HepG2 (cell line): ENCODE measurements around the gene HSD3B7. TPM values are rescaled to one million over a fixed set of nuclear protein-coding genes. Genes with fewer than 3 reads are reported as not detected.

Experiments used
- ATF1 ChIP-seq: IDR thresholded peaks from 2 replicates; pipeline ENCODE4 v1.6.1; 2016; ENCODE audit warnings: mild to moderate bottlenecking, control low read depth
- CCAR2 ChIP-seq: fragments of 200-400 bp; formaldehyde crosslinking; optimal IDR thresholded peaks from 2 replicates; pipeline ENCODE3; 2018; ENCODE audit warnings: low read depth, mild to moderate bottlenecking, low read length, moderate library complexity
- GLI4 ChIP-seq: sonication (generic); formaldehyde crosslinking; IDR thresholded peaks from 2 replicates; pipeline ENCODE4 v1.5.1; 2020; ENCODE audit warnings: missing genetic modification reagents, mild to moderate bottlenecking, moderate library complexity, borderline replicate concordance
- HDAC2 ChIP-seq: sonication (generic); formaldehyde crosslinking; IDR thresholded peaks from 2 replicates; pipeline ENCODE4 v1.4.0; 2020; ENCODE audit warnings: missing genetic modification reagents
- HNRNPL ChIP-seq: fragments of 200-400 bp; formaldehyde crosslinking; IDR thresholded peaks from 2 replicates; pipeline ENCODE4 v1.6.1; 2017; ENCODE audit warnings: mild to moderate bottlenecking, low read depth, low read length
- KDM4B ChIP-seq: sonication (generic); formaldehyde crosslinking; IDR thresholded peaks from 2 replicates; pipeline ENCODE4 v1.4.0; 2020; ENCODE audit warnings: missing genetic modification reagents
- NFYB ChIP-seq: sonication (generic); formaldehyde crosslinking; IDR thresholded peaks from 2 replicates; pipeline ENCODE4 v1.4.0; 2020; ENCODE audit warnings: missing genetic modification reagents
- NKX3-1 ChIP-seq: sonication (generic); formaldehyde crosslinking; IDR thresholded peaks from 2 replicates; pipeline ENCODE4 v1.5.0; 2020; ENCODE audit warnings: missing genetic modification reagents
- NONO ChIP-seq, 2 experiments: fragments of 450-650 bp in 1 of 2; sonication (generic) in 1 of 2; formaldehyde crosslinking in 1 of 2; IDR thresholded peaks in 1 of 2; conservative IDR thresholded peaks in 1 of 2; 2 replicates each; pipeline versions ENCODE4 v1.6.1 to v1.8.0; 2017 to 2022; ENCODE audit warnings: mild to moderate bottlenecking in 1 of 2, missing genetic modification reagents in 1 of 2, moderate library complexity in 1 of 2
- RELA ChIP-seq: sonication (generic); formaldehyde crosslinking; IDR thresholded peaks from 2 replicates; pipeline ENCODE4 v1.4.0; 2020; ENCODE audit warnings: missing genetic modification reagents
- TBX3 ChIP-seq: fragments of 450-650 bp; IDR thresholded peaks from 2 replicates; pipeline ENCODE4 v1.6.1; 2017; ENCODE audit warnings: antibody characterized with exemption, mild to moderate bottlenecking, inconsistent platforms, borderline replicate concordance
- TRIM24 ChIP-seq: sonication (generic); formaldehyde crosslinking; IDR thresholded peaks from 2 replicates; pipeline ENCODE4 v1.8.0; 2022; ENCODE audit warnings: mild to moderate bottlenecking, missing genetic modification reagents
- ZFP62 ChIP-seq: sonication (generic); formaldehyde crosslinking; IDR thresholded peaks from 2 replicates; pipeline ENCODE4 v1.4.0; 2020; ENCODE audit warnings: missing genetic modification reagents
- ZNF572 ChIP-seq: sonication (generic); formaldehyde crosslinking; IDR thresholded peaks from 2 replicates; pipeline ENCODE4 v1.5.1; 2020; ENCODE audit warnings: mild to moderate bottlenecking, missing genetic modification reagents
- ZNF776 ChIP-seq: sonication (generic); formaldehyde crosslinking; IDR thresholded peaks from 2 replicates; pipeline ENCODE4 v1.4.0; 2020; ENCODE audit warnings: mild to moderate bottlenecking, missing genetic modification reagents
- polyA plus RNA-seq, 8 experiments: library from polyadenylated mRNA; depleted of rRNA in 3 of 8; stranded (reverse) in 7 of 8; unstranded in 1 of 8; fragments of >200 nt; fragmentation: Illumina TruSeq in 4 of 8; extraction: Trizol in 4 of 8; gene quantifications; 2 replicates each; pipeline versions ENCODE4 v1.2.1 to v1.2.3, GENCODE V29; 2011 to 2016; ENCODE audit warnings: low read depth in 4 of 8, missing spikeins in 1 of 8, mixed read lengths in 1 of 8; ENCODE audit not compliant: insufficient read depth in 1 of 8
- total RNA-seq, 5 experiments: library from RNA; depleted of rRNA; stranded (reverse); fragments of >200 nt; fragmentation: Illumina TruSeq; extraction: Trizol; gene quantifications; 2 replicates each; pipeline ENCODE4 v1.2.3, GENCODE V29; 2016; ENCODE audit warnings: low read depth in 1 of 5
- TF ChIP-seq, protein P1 (sequence below): sonication (generic); formaldehyde crosslinking; IDR thresholded peaks from 2 replicates; pipeline ENCODE4 v1.4.0; 2020; ENCODE audit warnings: missing genetic modification reagents, borderline replicate concordance
- TF ChIP-seq, protein P2 (sequence below): sonication (generic); formaldehyde crosslinking; IDR thresholded peaks from 2 replicates; pipeline ENCODE4 v1.9.0; 2022; ENCODE audit warnings: low read depth, missing genetic modification reagents
- TF ChIP-seq, protein P3 (sequence below): fragments of 450-650 bp; IDR thresholded peaks from 2 replicates; pipeline ENCODE4 v1.6.1; 2017; ENCODE audit warnings: mild to moderate bottlenecking
- TF ChIP-seq, protein P4 (sequence below): sonication (generic); formaldehyde crosslinking; IDR thresholded peaks from 2 replicates; pipeline ENCODE4 v1.4.0; 2020; ENCODE audit warnings: mild to moderate bottlenecking, missing genetic modification reagents

The HSD3B7 gene
- total and polyA plus RNA-seq, 2 of the 13 experiments (the other 11 are each of a cell fraction or from before 2014, with no cell fraction given): 32.9 to 69.7 TPM

DNA sequence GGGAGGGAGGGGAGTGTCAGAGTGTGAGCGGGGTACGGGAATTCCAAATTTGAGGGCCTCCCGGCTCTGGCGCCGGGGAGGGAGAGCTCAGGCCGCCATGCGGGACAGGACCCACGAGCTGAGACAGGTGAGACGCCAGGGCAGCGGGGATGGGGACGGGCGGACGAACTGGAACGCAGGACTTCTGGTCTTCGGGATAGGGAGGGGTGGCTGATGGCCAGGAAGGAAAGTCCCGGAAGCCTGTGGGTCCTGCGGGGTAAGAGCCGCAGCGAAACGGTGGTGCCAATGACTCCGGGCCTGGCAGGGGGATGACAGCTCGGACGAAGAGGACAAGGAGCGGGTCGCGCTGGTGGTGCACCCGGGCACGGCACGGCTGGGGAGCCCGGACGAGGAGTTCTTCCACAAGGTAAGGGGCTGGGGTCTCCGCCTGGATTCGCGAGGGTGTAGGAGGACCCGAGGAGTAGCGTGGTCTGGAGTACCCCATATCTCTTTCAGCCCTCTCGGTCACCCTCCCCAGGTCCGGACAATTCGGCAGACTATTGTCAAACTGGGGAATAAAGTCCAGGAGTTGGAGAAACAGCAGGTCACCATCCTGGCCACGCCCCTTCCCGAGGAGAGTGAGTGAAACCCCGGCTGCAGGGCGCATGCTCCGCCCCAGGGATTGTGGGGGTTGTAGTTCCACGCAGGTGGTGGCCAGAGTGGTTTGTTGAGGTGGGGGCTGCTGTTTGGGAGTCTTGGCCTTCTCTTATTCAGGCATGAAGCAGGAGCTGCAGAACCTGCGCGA is 48.9 kb downstream of the HSD3B7 start (continued):
- TF ChIP-seq RELA (CRISPR knock-in tag) (no peak), TRIM24 (CRISPR knock-in tag) (no peak), NKX3-1 (CRISPR knock-in tag) (0 out of 2 replicates have a peak, but pooled peaks have one; percentile 34), NFYB (no peak), HDAC2 (0 out of 2 replicates have a peak, but pooled peaks have one; percentile 17), NONO (IDR thresholded peaks at IDR 0.05) (no peak), NONO (CRISPR knock-in tag; conservative IDR thresholded peaks at IDR 0.05) (peak; percentile 62; the same call in 1 of the 2 replicates), ZNF776 (CRISPR knock-in tag) (0 out of 2 replicates have a peak, but pooled peaks have one; percentile 35), ZNF572 (CRISPR knock-in tag) (peak; percentile 82), GLI4 (CRISPR knock-in tag) (no peak), ZFP62 (no peak), KDM4B (CRISPR knock-in tag) (0 out of 2 replicates have a peak, but pooled peaks have one; percentile 21), HNRNPL (no peak), CCAR2 (no peak), ATF1 (CRISPR knock-in tag) (no peak), TBX3 (no peak)
- TF ChIP-seq, protein P1, sequence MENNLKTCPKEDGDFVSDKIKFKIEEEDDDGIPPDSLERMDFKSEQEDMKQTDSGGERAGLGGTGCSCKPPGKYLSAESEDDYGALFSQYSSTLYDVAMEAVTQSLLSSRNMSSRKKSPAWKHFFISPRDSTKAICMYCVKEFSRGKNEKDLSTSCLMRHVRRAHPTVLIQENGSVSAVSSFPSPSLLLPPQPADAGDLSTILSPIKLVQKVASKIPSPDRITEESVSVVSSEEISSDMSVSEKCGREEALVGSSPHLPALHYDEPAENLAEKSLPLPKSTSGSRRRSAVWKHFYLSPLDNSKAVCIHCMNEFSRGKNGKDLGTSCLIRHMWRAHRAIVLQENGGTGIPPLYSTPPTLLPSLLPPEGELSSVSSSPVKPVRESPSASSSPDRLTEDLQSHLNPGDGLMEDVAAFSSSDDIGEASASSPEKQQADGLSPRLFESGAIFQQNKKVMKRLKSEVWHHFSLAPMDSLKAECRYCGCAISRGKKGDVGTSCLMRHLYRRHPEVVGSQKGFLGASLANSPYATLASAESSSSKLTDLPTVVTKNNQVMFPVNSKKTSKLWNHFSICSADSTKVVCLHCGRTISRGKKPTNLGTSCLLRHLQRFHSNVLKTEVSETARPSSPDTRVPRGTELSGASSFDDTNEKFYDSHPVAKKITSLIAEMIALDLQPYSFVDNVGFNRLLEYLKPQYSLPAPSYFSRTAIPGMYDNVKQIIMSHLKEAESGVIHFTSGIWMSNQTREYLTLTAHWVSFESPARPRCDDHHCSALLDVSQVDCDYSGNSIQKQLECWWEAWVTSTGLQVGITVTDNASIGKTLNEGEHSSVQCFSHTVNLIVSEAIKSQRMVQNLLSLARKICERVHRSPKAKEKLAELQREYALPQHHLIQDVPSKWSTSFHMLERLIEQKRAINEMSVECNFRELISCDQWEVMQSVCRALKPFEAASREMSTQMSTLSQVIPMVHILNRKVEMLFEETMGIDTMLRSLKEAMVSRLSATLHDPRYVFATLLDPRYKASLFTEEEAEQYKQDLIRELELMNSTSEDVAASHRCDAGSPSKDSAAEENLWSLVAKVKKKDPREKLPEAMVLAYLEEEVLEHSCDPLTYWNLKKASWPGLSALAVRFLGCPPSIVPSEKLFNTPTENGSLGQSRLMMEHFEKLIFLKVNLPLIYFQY (CRISPR knock-in tag): peak; percentile 69; the same call in 1 of the 2 replicates
- TF ChIP-seq, protein P2, sequence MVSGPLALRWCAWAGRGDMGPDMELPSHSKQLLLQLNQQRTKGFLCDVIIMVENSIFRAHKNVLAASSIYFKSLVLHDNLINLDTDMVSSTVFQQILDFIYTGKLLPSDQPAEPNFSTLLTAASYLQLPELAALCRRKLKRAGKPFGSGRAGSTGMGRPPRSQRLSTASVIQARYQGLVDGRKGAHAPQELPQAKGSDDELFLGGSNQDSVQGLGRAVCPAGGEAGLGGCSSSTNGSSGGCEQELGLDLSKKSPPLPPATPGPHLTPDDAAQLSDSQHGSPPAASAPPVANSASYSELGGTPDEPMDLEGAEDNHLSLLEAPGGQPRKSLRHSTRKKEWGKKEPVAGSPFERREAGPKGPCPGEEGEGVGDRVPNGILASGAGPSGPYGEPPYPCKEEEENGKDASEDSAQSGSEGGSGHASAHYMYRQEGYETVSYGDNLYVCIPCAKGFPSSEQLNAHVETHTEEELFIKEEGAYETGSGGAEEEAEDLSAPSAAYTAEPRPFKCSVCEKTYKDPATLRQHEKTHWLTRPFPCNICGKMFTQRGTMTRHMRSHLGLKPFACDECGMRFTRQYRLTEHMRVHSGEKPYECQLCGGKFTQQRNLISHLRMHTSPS (CRISPR knock-in tag): no peak
- TF ChIP-seq, protein P3, sequence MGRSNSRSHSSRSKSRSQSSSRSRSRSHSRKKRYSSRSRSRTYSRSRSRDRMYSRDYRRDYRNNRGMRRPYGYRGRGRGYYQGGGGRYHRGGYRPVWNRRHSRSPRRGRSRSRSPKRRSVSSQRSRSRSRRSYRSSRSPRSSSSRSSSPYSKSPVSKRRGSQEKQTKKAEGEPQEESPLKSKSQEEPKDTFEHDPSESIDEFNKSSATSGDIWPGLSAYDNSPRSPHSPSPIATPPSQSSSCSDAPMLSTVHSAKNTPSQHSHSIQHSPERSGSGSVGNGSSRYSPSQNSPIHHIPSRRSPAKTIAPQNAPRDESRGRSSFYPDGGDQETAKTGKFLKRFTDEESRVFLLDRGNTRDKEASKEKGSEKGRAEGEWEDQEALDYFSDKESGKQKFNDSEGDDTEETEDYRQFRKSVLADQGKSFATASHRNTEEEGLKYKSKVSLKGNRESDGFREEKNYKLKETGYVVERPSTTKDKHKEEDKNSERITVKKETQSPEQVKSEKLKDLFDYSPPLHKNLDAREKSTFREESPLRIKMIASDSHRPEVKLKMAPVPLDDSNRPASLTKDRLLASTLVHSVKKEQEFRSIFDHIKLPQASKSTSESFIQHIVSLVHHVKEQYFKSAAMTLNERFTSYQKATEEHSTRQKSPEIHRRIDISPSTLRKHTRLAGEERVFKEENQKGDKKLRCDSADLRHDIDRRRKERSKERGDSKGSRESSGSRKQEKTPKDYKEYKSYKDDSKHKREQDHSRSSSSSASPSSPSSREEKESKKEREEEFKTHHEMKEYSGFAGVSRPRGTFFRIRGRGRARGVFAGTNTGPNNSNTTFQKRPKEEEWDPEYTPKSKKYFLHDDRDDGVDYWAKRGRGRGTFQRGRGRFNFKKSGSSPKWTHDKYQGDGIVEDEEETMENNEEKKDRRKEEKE: no peak
- TF ChIP-seq, protein P4, sequence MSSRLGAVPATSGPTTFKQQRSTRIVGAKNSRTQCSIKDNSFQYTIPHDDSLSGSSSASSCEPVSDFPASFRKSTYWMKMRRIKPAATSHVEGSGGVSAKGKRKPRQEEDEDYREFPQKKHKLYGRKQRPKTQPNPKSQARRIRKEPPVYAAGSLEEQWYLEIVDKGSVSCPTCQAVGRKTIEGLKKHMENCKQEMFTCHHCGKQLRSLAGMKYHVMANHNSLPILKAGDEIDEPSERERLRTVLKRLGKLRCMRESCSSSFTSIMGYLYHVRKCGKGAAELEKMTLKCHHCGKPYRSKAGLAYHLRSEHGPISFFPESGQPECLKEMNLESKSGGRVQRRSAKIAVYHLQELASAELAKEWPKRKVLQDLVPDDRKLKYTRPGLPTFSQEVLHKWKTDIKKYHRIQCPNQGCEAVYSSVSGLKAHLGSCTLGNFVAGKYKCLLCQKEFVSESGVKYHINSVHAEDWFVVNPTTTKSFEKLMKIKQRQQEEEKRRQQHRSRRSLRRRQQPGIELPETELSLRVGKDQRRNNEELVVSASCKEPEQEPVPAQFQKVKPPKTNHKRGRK (CRISPR knock-in tag): no peak
